Activated gamma-delta T cell (primary cell): ENCODE data around the gene PTMA.
"Not testable (repeated sequence)": the region's sequence is repeated elsewhere in the genome, so short reads cannot be mapped to it uniquely, and the experiment has no call there.

Experiments used
- DNase-seq: peaks from one replicate; lab custom pipeline; 2025; lab: John Stamatoyannopoulos, UW
- total RNA-seq, 2 donors: gene quantifications; one replicate each; lab custom pipeline; 2026; lab: John Stamatoyannopoulos, UW

PTMA gene
- total RNA-seq: 764 to 832 reads per million in 2 donors

GRCh38 chr2:231707927-231708772, at the start of gene PTMA:
Gene PTMA, plus strand, starts transcription at chr2:231708525. Its CDS starts 182 bp downstream, at chr2:231708707.
- DNase-seq: peak; percentile 100

- DNase-seq: not testable (repeated sequence)
Observed at GRCh38 chr2:231660073-231660472, 48.3 kb upstream of the PTMA start.

- no peak for DNase-seq
Observed at GRCh38 chr2:231660860-231661259, 47.5 kb upstream of the PTMA start.

GRCh38 chr2:231661422-231662027, 46.8 kb upstream of the PTMA start:
- DNase-seq: no peak

- DNase-seq: peak; percentile 96
Observed at GRCh38 chr2:231662028-231662810, 46.1 kb upstream of the PTMA start.

- no peak for DNase-seq
Observed at GRCh38 chr2:231662811-231663457, 45.4 kb upstream of the PTMA start.

GRCh38 chr2:231663458-231664212, 44.7 kb upstream of the PTMA start:
- DNase-seq: no peak

- no peak for DNase-seq
Observed at GRCh38 chr2:231664727-231665126, 43.6 kb upstream of the PTMA start.

- DNase-seq: no peak
Observed at GRCh38 chr2:231665245-231666170, 42.8 kb upstream of the PTMA start.

- DNase-seq: no peak
Observed at GRCh38 chr2:231666171-231667095, 41.9 kb upstream of the PTMA start.

- DNase-seq: no peak
Observed at GRCh38 chr2:231667096-231667427, 41.3 kb upstream of the PTMA start.

GRCh38 chr2:231667496-231667895, 40.8 kb upstream of the PTMA start:
- DNase-seq: no peak

- no peak for DNase-seq
Observed at GRCh38 chr2:231668981-231669380, 39.3 kb upstream of the PTMA start.

- no peak for DNase-seq
Observed at GRCh38 chr2:231671270-231672050, 36.9 kb upstream of the PTMA start.

GRCh38 chr2:231672617-231673347, 35.5 kb upstream of the PTMA start:
- DNase-seq: no peak

- no peak for DNase-seq
Observed at GRCh38 chr2:231673348-231673770, 35.0 kb upstream of the PTMA start.

- no peak for DNase-seq
Observed at GRCh38 chr2:231674587-231675338, 33.6 kb upstream of the PTMA start.
